ENCODE data around the gene NUP98.

- no peak for TF ChIP-seq CTCF (IDR thresholded peaks at IDR 0.05)
- no peak for TF ChIP-seq POLR2A (IDR thresholded peaks at IDR 0.05)
Observed at GRCh38 chr11:3767536-3767935, 29.8 kb downstream of the NUP98 start.
